Astrocyte of the cerebellum (primary cell): ENCODE data around the gene SYDE1.

Source experiments
- DNase-seq: peaks from one replicate; pipeline ENCODE4 v3.0.0-alpha.2; 2011; ENCODE audit warnings: low read depth
- H3K4me3 ChIP-seq: 2 replicates; pipeline ENCODE4 v1.5.1; 2011; ENCODE audit warnings: mild to moderate bottlenecking, low read depth, low read length, moderate library complexity
- in situ Hi-C: cut with HindIII; loops from 2 replicates; pipeline ENCODE4 v1.10.0; 2017; ENCODE audit warnings: low sequenced_read_pairs
- TF ChIP-seq, protein P1 (sequence below): IDR thresholded peaks from 2 replicates; pipeline ENCODE4 v1.5.1; 2012; ENCODE audit warnings: low read length, low read depth, moderate library complexity, mild to moderate bottlenecking; ENCODE audit errors: missing control alignments

SYDE1 gene

GRCh38 chr19:15149737-15150136, 42.5 kb downstream of the SYDE1 start:
- TF ChIP-seq, protein P1, sequence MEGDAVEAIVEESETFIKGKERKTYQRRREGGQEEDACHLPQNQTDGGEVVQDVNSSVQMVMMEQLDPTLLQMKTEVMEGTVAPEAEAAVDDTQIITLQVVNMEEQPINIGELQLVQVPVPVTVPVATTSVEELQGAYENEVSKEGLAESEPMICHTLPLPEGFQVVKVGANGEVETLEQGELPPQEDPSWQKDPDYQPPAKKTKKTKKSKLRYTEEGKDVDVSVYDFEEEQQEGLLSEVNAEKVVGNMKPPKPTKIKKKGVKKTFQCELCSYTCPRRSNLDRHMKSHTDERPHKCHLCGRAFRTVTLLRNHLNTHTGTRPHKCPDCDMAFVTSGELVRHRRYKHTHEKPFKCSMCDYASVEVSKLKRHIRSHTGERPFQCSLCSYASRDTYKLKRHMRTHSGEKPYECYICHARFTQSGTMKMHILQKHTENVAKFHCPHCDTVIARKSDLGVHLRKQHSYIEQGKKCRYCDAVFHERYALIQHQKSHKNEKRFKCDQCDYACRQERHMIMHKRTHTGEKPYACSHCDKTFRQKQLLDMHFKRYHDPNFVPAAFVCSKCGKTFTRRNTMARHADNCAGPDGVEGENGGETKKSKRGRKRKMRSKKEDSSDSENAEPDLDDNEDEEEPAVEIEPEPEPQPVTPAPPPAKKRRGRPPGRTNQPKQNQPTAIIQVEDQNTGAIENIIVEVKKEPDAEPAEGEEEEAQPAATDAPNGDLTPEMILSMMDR, result no peak
- DNase-seq, result no peak
- in situ Hi-C loops, result no loop called here
- no peak overlapping the region for H3K4me3 ChIP-seq

- no peak for DNase-seq
- in situ Hi-C loops, result no loop called here
Observed at GRCh38 chr19:15154002-15154612, 46.9 kb downstream of the SYDE1 start.

GRCh38 chr19:15155296-15155695, 48.1 kb downstream of the SYDE1 start:
- no peak for DNase-seq
- TF ChIP-seq, protein P1, result no peak
- no peak overlapping the region for H3K4me3 ChIP-seq
- in situ Hi-C loops, result no loop called here

More at GRCh38 chr19:15154002-15154612, 46.9 kb downstream of the SYDE1 start:
- H3K4me3 ChIP-seq, result no peak overlapping the region
- TF ChIP-seq, protein P1, result peak; percentile 64

GRCh38 chr19:15156391-15156790, 49.2 kb downstream of the SYDE1 start:
- DNase-seq, result no peak
- TF ChIP-seq, protein P1, result no peak
- H3K4me3 ChIP-seq, result no peak overlapping the region
- in situ Hi-C loops, result no loop called here

- DNase-seq, result no peak
- H3K4me3 ChIP-seq, result no peak overlapping the region
- TF ChIP-seq, protein P1, result no peak
- in situ Hi-C loops, result no loop called here
Observed at GRCh38 chr19:15159251-15159650, 52.0 kb downstream of the SYDE1 start.

DNA sequence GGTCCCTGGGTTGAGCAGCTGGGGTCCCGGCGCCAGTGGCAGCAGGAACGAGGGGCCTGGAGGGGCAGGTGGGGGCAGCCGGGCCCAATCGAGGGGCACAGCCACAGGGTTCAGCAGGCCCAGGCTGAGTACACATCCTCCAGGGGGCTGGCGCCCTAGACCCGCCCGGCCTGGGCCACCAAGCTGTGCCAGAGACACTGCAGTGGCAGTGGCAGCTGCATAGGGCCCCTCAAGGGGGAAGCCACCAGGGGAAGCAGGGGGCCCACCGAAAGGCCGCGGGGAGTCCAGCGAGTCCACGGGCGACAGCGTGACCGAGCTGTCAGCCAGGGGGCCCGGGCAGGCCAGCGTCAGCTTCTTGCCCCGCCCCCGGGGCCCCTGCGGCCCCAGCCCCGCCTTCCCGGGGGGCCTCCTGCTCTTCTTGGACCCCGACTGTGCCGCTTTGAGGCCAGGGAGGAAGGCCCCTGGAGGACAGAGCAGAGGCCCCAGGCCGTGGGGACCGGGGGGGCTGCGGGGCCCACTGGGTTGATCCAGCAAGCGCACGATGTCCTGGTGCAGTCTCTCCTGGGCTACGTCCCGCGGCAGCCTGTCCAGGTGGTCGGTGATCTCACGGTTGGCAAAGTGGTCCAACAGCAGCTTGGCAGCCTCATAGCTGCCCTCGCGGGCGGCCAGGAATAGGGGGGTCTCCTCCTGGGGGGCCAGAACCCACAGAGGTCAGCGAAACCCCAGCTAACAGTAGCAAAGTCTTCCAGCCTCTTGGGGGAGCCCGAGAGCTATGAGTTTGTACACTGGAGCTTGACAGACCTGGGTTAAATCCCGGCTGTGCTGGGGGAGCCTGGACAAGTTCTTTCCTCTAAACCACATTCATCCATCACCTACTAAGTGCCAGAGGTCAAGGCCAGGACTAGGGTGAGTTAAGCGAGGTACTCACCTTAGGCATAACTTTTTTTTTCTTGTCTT, 54.1 kb downstream of the SYDE1 start:
- no peak overlapping the region for H3K4me3 ChIP-seq
- no peak for DNase-seq
- TF ChIP-seq, protein P1, result no peak
- in situ Hi-C loops, result no loop called here
